ENCODE data around the gene NADSYN1. TPM values are rescaled to one million over a fixed set of nuclear protein-coding genes. Genes with fewer than 3 reads are reported as not detected.

Gene NADSYN1
- total RNA-seq, 2 donors from 2014 or later: 18.0 to 18.8 TPM

- Histone ChIP-seq H3K4me3 (no peak overlapping the region), H3K27me3 (no peaks in the 10 kb centered on the region), H3K4me1 (peaks cover 0 to 9% of the 10 kb centered on the region in 2 donors), H3K36me3 (peaks cover 59% of the 10 kb centered on the region), H3K27ac (no peak overlapping the region), H3K9me3 (no peaks in the 10 kb centered on the region)
- no peak for TF ChIP-seq CTCF (IDR thresholded peaks at IDR 0.05)
- no peak for DNase-seq (ENCODE audit: low spot score)
These were observed 45.1 kb downstream of the NADSYN1 start for GRCh38 chr11:71498091-71498490.

- no peak overlapping the region for H3K4me3 ChIP-seq
- H3K27ac ChIP-seq: no peak overlapping the region
- peaks cover 0 to 9% of the 10 kb centered on the region in 2 donors for H3K4me1 ChIP-seq
- H3K27me3 ChIP-seq: no peaks in the 10 kb centered on the region
- no peaks in the 10 kb centered on the region for H3K9me3 ChIP-seq
- DNase-seq (ENCODE audit: low spot score): no peak
- peaks cover 59% of the 10 kb centered on the region for H3K36me3 ChIP-seq
- no peak for TF ChIP-seq CTCF (IDR thresholded peaks at IDR 0.05)
These were observed 46.1 kb downstream of the NADSYN1 start for GRCh38 chr11:71499125-71499524.

GRCh38 chr11:71499546-71499945 is 46.5 kb downstream of the NADSYN1 start:
- H3K4me1 ChIP-seq: peaks cover 0 to 9% of the 10 kb centered on the region in 2 donors
- H3K27ac ChIP-seq: no peak overlapping the region
- H3K4me3 ChIP-seq: no peak overlapping the region
- peaks cover 59% of the 10 kb centered on the region for H3K36me3 ChIP-seq
- no peak for DNase-seq (ENCODE audit: low spot score)
- H3K27me3 ChIP-seq: no peaks in the 10 kb centered on the region
- no peak for TF ChIP-seq CTCF (IDR thresholded peaks at IDR 0.05)
- H3K9me3 ChIP-seq: no peaks in the 10 kb centered on the region

GRCh38 chr11:71500601-71501021 is 47.6 kb downstream of the NADSYN1 start:
- Histone ChIP-seq H3K4me1 (peaks cover 0 to 9% of the 10 kb centered on the region in 2 donors), H3K27ac (no peak overlapping the region), H3K36me3 (peaks cover 54% of the 10 kb centered on the region), H3K27me3 (no peaks in the 10 kb centered on the region), H3K4me3 (no peak overlapping the region), H3K9me3 (no peaks in the 10 kb centered on the region)
- no peak for DNase-seq (ENCODE audit: low spot score)
- TF ChIP-seq CTCF (IDR thresholded peaks at IDR 0.05): no peak

GRCh38 chr11:71501071-71501985 is 48.3 kb downstream of the NADSYN1 start:
- peaks cover 48% of the 10 kb centered on the region for H3K36me3 ChIP-seq
- no peaks in the 10 kb centered on the region for H3K27me3 ChIP-seq
- H3K9me3 ChIP-seq: no peaks in the 10 kb centered on the region
- no peak for TF ChIP-seq CTCF (IDR thresholded peaks at IDR 0.05)
- H3K4me3 ChIP-seq: no peak overlapping the region
- H3K27ac ChIP-seq: no peak overlapping the region
- peaks cover 0 to 9% of the 10 kb centered on the region in 2 donors for H3K4me1 ChIP-seq
- DNase-seq (ENCODE audit: low spot score): no peak
